GM12878 (cell line): ENCODE data around the gene PNLIP. TPM values are rescaled to one million over a fixed set of nuclear protein-coding genes. Genes with fewer than 3 reads are reported as not detected.

Source experiments
- ATAC-seq: fragments of 200-7000 bp; cut with Tn5 transposase; 3 replicates; pipeline ENCODE4 v1.9.1; 2020; ENCODE audit warnings: mild to moderate bottlenecking, moderate library complexity
- BruUV-seq: library from RNA; stranded (reverse); fragments of 400-500 nt; replicated peaks from 2 replicates; lab custom pipeline; 2021; lab: Mats Ljungman, UMichigan
- CTCF ChIA-PET: fragments of 300-600 bp; sonication (Branson Sonifier 250); formaldehyde crosslinking; extraction: SDS; loops from one replicate; lab custom pipeline; 2021; ENCODE audit warnings: inconsistent platforms; lab: Yijun Ruan, JAX
- POLR2A ChIA-PET: fragments of 350-600 bp; formaldehyde crosslinking; extraction: SDS; loops from one replicate; lab custom pipeline; 2021; ENCODE audit warnings: inconsistent platforms; lab: Charles Lee
- RAD21 ChIA-PET: fragments of 300-600 bp; sonication (Branson Sonifier 250); formaldehyde crosslinking; loops from one replicate; lab custom pipeline; 2023; ENCODE audit warnings: antibody characterized with exemption; ENCODE audit not compliant: unreplicated experiment; lab: Charles Lee
- SMC1A ChIA-PET: fragments of 300-600 bp; sonication (Branson Sonifier 250); formaldehyde crosslinking; loops from one replicate; lab custom pipeline; 2023; ENCODE audit not compliant: unreplicated experiment, uncharacterized antibody; lab: Charles Lee
- DNase-seq: peaks from one replicate; pipeline ENCODE4 v3.0.0-alpha.2; 2011; ENCODE audit warnings: low read depth, low spot score
- FAIRE-seq: peaks from 3 replicates; lab custom pipeline; 2011; peaks lifted over from hg19 to GRCh38; lab: Jason Lieb, UNC
- H2AFZ ChIP-seq: 2 replicates; pipeline ENCODE4 v1.6.0; 2011; ENCODE audit warnings: low read depth, low read length, control low read depth; ENCODE audit not compliant: control insufficient read depth
- H3K27ac ChIP-seq: 2 replicates; pipeline ENCODE4 v1.5.1; 2011; ENCODE audit warnings: control low read depth; ENCODE audit not compliant: control insufficient read depth, insufficient read depth
- H3K27me3 ChIP-seq, 2 experiments: replicated peaks in 1 of 2; 2 replicates each; pipeline versions ENCODE4 v1.6.0 to v1.6.1; 2011; ENCODE audit warnings: low read length in 1 of 2; ENCODE audit not compliant: control insufficient read depth in 2 of 2, insufficient read depth in 2 of 2
- H3K36me3 ChIP-seq, 2 experiments: 2 replicates each; pipeline ENCODE4 v1.5.1; 2011; ENCODE audit warnings: low read length in 1 of 2; ENCODE audit not compliant: control insufficient read depth in 2 of 2, insufficient read depth in 2 of 2
- H3K4me1 ChIP-seq: 2 replicates; pipeline ENCODE4 v1.6.1; 2011; ENCODE audit warnings: mild to moderate bottlenecking, low read length, moderate library complexity, mixed read lengths; ENCODE audit not compliant: control insufficient read depth, insufficient read depth
- H3K4me2 ChIP-seq: 2 replicates; pipeline ENCODE4 v1.6.0; 2011; ENCODE audit warnings: control low read depth; ENCODE audit not compliant: control insufficient read depth, insufficient read depth
- H3K4me3 ChIP-seq: fragments of 200-600 bp; sonication (generic); 2 replicates; pipeline ENCODE4 v1.5.1; 2016
- H3K79me2 ChIP-seq: 2 replicates; pipeline ENCODE4 v1.6.0; 2011; ENCODE audit warnings: low read length; ENCODE audit not compliant: control insufficient read depth, insufficient read depth
- H3K9ac ChIP-seq: 2 replicates; pipeline ENCODE4 v1.8.0; 2011; ENCODE audit warnings: low read length, control low read depth, mixed read lengths; ENCODE audit not compliant: control insufficient read depth, insufficient read depth
- H3K9me3 ChIP-seq: replicated peaks from 3 replicates; pipeline ENCODE4 v1.5.1; 2011; ENCODE audit warnings: mild to moderate bottlenecking, low read length; ENCODE audit not compliant: control insufficient read depth, insufficient read depth
- H4K20me1 ChIP-seq: 2 replicates; pipeline ENCODE4 v1.6.0; 2011; ENCODE audit not compliant: control insufficient read depth, insufficient read depth
- ATF3 ChIP-seq: IDR thresholded peaks from 2 replicates; pipeline ENCODE4 v1.6.1; 2011; ENCODE audit warnings: low read depth, mild to moderate bottlenecking, low read length, moderate library complexity, borderline replicate concordance; ENCODE audit errors: extremely low read depth
- BMI1 ChIP-seq: fragments of 450-650 bp; IDR thresholded peaks from 2 replicates; pipeline ENCODE4 v1.6.1; 2016; ENCODE audit warnings: mild to moderate bottlenecking, moderate library complexity, borderline replicate concordance
- CHD4 ChIP-seq: fragments of 200-600 bp; sonication (generic); IDR thresholded peaks from 2 replicates; pipeline ENCODE4 v1.6.1; 2016; ENCODE audit warnings: mild to moderate bottlenecking
- CREB1 ChIP-seq: IDR thresholded peaks from 2 replicates; pipeline ENCODE4 v1.6.1; 2012; ENCODE audit warnings: low read depth, mild to moderate bottlenecking, inconsistent platforms
- E4F1 ChIP-seq: fragments of 450-650 bp; IDR thresholded peaks from 2 replicates; pipeline ENCODE4 v1.6.1; 2018; ENCODE audit warnings: borderline replicate concordance, mild to moderate bottlenecking; ENCODE audit not compliant: partially characterized antibody
- GABPA ChIP-seq: IDR thresholded peaks from 2 replicates; pipeline ENCODE4 v1.6.1; 2014; ENCODE audit warnings: antibody characterized with exemption, low read depth, mild to moderate bottlenecking, inconsistent platforms
- IKZF1 ChIP-seq: fragments of 450-650 bp; conservative IDR thresholded peaks from 2 replicates; pipeline ENCODE4 v1.6.1; 2017; ENCODE audit warnings: antibody characterized with exemption, mild to moderate bottlenecking
- MEF2A ChIP-seq: IDR thresholded peaks from 2 replicates; pipeline ENCODE4 v1.6.1; 2011; ENCODE audit warnings: low read depth, mild to moderate bottlenecking, low read length, moderate library complexity; ENCODE audit not compliant: insufficient read depth
- MLLT1 ChIP-seq: fragments of 450-650 bp; IDR thresholded peaks from 2 replicates; pipeline ENCODE4 v1.6.1; 2016; ENCODE audit warnings: mild to moderate bottlenecking
- NFXL1 ChIP-seq: fragments of 450-650 bp; IDR thresholded peaks from 2 replicates; pipeline ENCODE4 v1.6.1; 2017; ENCODE audit warnings: antibody characterized with exemption, mild to moderate bottlenecking, borderline replicate concordance
- POLR2AphosphoS5 ChIP-seq: IDR thresholded peaks from 2 replicates; pipeline ENCODE4 v1.6.1; 2011; ENCODE audit warnings: mild to moderate bottlenecking, low read length, inconsistent platforms
- RAD21 ChIP-seq: IDR thresholded peaks from 2 replicates; pipeline ENCODE4 v1.6.1; 2011; ENCODE audit warnings: mild to moderate bottlenecking, low read depth, low read length, moderate library complexity; ENCODE audit not compliant: insufficient read depth
- SUZ12 ChIP-seq: fragments of 200-600 bp; sonication (generic); IDR thresholded peaks from one replicate; pipeline ENCODE4 v1.6.1; 2018; ENCODE audit warnings: antibody characterized with exemption, mild to moderate bottlenecking; ENCODE audit not compliant: unreplicated experiment
- USF2 ChIP-seq: IDR thresholded peaks from 2 replicates; pipeline ENCODE4 v1.6.1; 2011; ENCODE audit warnings: low read depth, low read length, improper control_type of control experiment, borderline replicate concordance
- ZBTB40 ChIP-seq: fragments of 450-650 bp; IDR thresholded peaks from 2 replicates; pipeline ENCODE4 v1.6.1; 2016; ENCODE audit warnings: mild to moderate bottlenecking, moderate library complexity, borderline replicate concordance
- WGBS: methylation state at CpG from one replicate; pipeline ENCODE4 v1.1.6; 2016; ENCODE audit warnings: low lambda C conversion rate; ENCODE audit not compliant: insufficient replicate concordance, insufficient coverage; ENCODE audit errors: missing lambda C conversion rate; 5-methylcytosine and 5-hydroxymethylcytosine counted together
- in situ Hi-C: fragments of 300-500 bp; cut with MboI; formaldehyde crosslinking; loops from 9 replicates; pipeline ENCODE4 v1.14.3; 2018; ENCODE audit warnings: mixed read lengths
- intact Hi-C: fragments of 100-400 bp; cut with micrococcal nuclease; formaldehyde crosslinking; loops from one replicate; pipeline ENCODE4 v1.14.2; 2022; ENCODE audit not compliant: unreplicated experiment
- polyA plus RNA-seq, 11 experiments: library from polyadenylated mRNA; depleted of rRNA in 4 of 11; unstranded in 6 of 11; stranded (reverse) in 5 of 11; fragments of >200 nt; fragmentation: Nextera tagmentation in 4 of 11; fragmentation: Illumina TruSeq in 1 of 11; extraction: Ambion mirVana in 4 of 11; extraction: Trizol in 1 of 11; gene quantifications; 1 replicate in 1 of 11; 2 replicates in 10 of 11; pipeline versions ENCODE4 v1.2.1 to v1.2.3, GENCODE V29; 2011 to 2016; ENCODE audit warnings: inconsistent platforms in 2 of 11, missing spikeins in 2 of 11, low read depth in 1 of 11
- total RNA-seq, 4 experiments: library from RNA; depleted of rRNA in 3 of 4; stranded (reverse); fragments of >200 nt in 3 of 4; fragmentation: Illumina TruSeq in 1 of 4; extraction: Trizol in 1 of 4; gene quantifications; 2 replicates each; pipeline versions ENCODE4 v1.2.1 to v1.2.3, GENCODE V29; 2013 to 2021

The PNLIP gene
- total and polyA plus RNA-seq, 10 of the 15 experiments (the other 5 are each of a cell fraction or from before 2014, with no cell fraction given) = 1.1 TPM; not detected in 9

- no peaks in the 10 kb centered on the region for H4K20me1 ChIP-seq
- DNase-seq = no peak
- no peaks in the 10 kb centered on the region for H3K4me1 ChIP-seq
- no peak overlapping the region for H3K9ac ChIP-seq
- ChIA-PET SMC1A (no interaction called here), CTCF (no interaction called here), POLR2A (no interaction called here), RAD21 (no interaction called here)
- H3K36me3 ChIP-seq = no peaks in the 10 kb centered on the region
- in situ Hi-C loops = no loop called here
- no peak overlapping the region for H3K4me3 ChIP-seq
- 18% methylated on average over 7 of the region's 7 CpGs for WGBS
- FAIRE-seq = no peak
- no peak overlapping the region for H2AFZ ChIP-seq
- no peaks in the 10 kb centered on the region for H3K9me3 ChIP-seq
- BruUV-seq = no TSS peak
- no peak overlapping the region for H3K4me2 ChIP-seq
- H3K79me2 ChIP-seq = no peaks in the 10 kb centered on the region
- no peak for ATAC-seq
- H3K27ac ChIP-seq = no peak overlapping the region
- H3K27me3 ChIP-seq = no peaks in the 10 kb centered on the region
- intact Hi-C loops = no loop called here
- TF ChIP-seq BMI1 = no peak
- TF ChIP-seq MLLT1 = no peak
- TF ChIP-seq GABPA = no peak
- no peak for TF ChIP-seq MEF2A
- TF ChIP-seq NFXL1 = no peak
- TF ChIP-seq ZBTB40 = no peak
- TF ChIP-seq CREB1 = no peak
- no peak for TF ChIP-seq ATF3
- no peak for TF ChIP-seq POLR2AphosphoS5
- no peak for TF ChIP-seq USF2
- no peak for TF ChIP-seq E4F1
- no peak for TF ChIP-seq RAD21
- no peak for TF ChIP-seq SUZ12
- TF ChIP-seq CHD4 = no peak
- no peak for TF ChIP-seq IKZF1
Observed at GRCh38 chr10:116594525-116595035, 48.8 kb downstream of the PNLIP start.
